Upper lobe of left lung (tissue), 4 donors: ENCODE results near the gene TMEM132E.

Experiments used
- CTCF ChIP-seq, 6 experiments: fragments of 450-650 bp in 4 of 6; fragments of 200-600 bp in 2 of 6; sonication (generic) in 2 of 6; IDR thresholded peaks; one replicate each; pipeline ENCODE4 v1.5.1; 2016 to 2019; ENCODE audit warnings: antibody characterized with exemption in 6 of 6
- EP300 ChIP-seq, 4 donors: sonication (generic); formaldehyde crosslinking; IDR thresholded peaks; one replicate each; pipeline ENCODE4 v1.5.1; 2017; ENCODE audit warnings: antibody characterized with exemption in 4 of 4, control low read depth in 2 of 4
- POLR2A ChIP-seq, 4 donors: fragments of 450-650 bp; IDR thresholded peaks; one replicate each; pipeline ENCODE4 v1.5.1; 2016 to 2017; ENCODE audit warnings: antibody characterized with exemption in 4 of 4, mild to moderate bottlenecking in 2 of 4
- POLR2AphosphoS5 ChIP-seq, 2 donors: sonication (generic); formaldehyde crosslinking; IDR thresholded peaks; one replicate each; pipeline ENCODE4 v1.5.1; 2017; ENCODE audit warnings: antibody characterized with exemption in 2 of 2

- no peak for TF ChIP-seq POLR2A (IDR thresholded peaks at IDR 0.05)
- TF ChIP-seq CTCF (IDR thresholded peaks at IDR 0.05): no peak
- no peak for TF ChIP-seq POLR2AphosphoS5 (IDR thresholded peaks at IDR 0.05)
- no peak for TF ChIP-seq EP300 (IDR thresholded peaks at IDR 0.05)
Observed at GRCh38 chr17:34598161-34598776, 18.9 kb downstream of the TMEM132E start.
